ENCODE results near the gene KDM5A.

DNA sequence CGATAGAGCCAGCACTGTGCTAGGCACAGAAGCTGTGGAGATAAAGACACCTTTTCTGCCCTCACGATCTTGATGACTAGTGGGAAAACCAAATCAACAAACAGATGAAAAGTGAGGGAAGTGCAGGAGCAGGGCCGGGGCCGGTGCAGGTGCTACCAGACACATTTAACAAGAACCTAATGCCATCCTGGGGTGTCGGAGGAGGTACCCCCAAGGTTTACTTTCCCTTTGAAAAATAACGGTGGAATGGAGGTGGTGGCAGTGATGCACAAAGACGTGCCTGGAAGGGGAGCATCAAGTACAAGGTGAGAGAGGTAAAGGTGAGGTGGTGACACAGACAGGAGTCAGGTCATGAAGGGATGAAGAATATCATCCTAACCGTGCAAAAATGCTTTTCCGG lies 148.6 kb downstream of the KDM5A start:
- no peak for TF ChIP-seq CTCF (IDR thresholded peaks at IDR 0.05; ENCODE audit: poor library complexity)
- no peak for TF ChIP-seq EZH2 (IDR thresholded peaks at IDR 0.05; ENCODE audit: borderline replicate concordance)
